Measurements from ENCODE around the gene TIMP2. TPM values are rescaled to one million over a fixed set of nuclear protein-coding genes. Genes with fewer than 3 reads are reported as not detected.

The TIMP2 gene
- total and polyA plus RNA-seq, 2 of the 13 experiments (the other 11 are each of a cell fraction or from before 2014, with no cell fraction given): 3.8 to 8.5 TPM

- TF ChIP-seq ZBTB33 (CRISPR knock-in tag; IDR thresholded peaks at IDR 0.05): no peak
Measured at GRCh38 chr17:78853926-78854394, 71.2 kb downstream of the TIMP2 start (continued).

GRCh38 chr17:78852709-78853121 is 72.5 kb downstream of the TIMP2 start:
- Histone ChIP-seq H3K79me2 (ENCODE audit: insufficient read depth, low read length) (no peaks in the 10 kb centered on the region), H3K4me1 (ENCODE audit: insufficient read depth, low read length) (0 out of 2 replicates have a peak, but pooled peaks cover 6% of the 10 kb centered on the region), H3K9ac (ENCODE audit: insufficient read depth, low read depth, low read length) (no peak overlapping the region), H2AFZ (ENCODE audit: low read length) (no peak overlapping the region), H3K36me3 (replicated peaks in 1 of 2; ENCODE audit: control insufficient read depth in 1 of 2, insufficient read depth in 2 of 2, low read length in 2 of 2) (0 out of 5 replicates have a peak, but pooled peaks cover 0 to 5% of the 10 kb centered on the region in 2 experiments), H4K20me1 (ENCODE audit: insufficient read depth, low read length) (no peaks in the 10 kb centered on the region), H3K4me3 (replicated peaks in 1 of 3; ENCODE audit: insufficient read depth in 1 of 3, low read depth in 2 of 3, low read length in 3 of 3) (no peak overlapping the region; a peak in 1 of 6 replicates), H3K4me2 (ENCODE audit: low read depth, low read length) (peak overlapping the region; percentile 21; the same call in 1 of the 2 replicates), H3K27me3 (ENCODE audit: control insufficient read depth in 1 of 2, insufficient read depth in 2 of 2, low read length in 2 of 2) (no peaks in the 10 kb centered on the region), H3K27ac (ENCODE audit: extremely low read length, insufficient read depth, low read length) (no peak overlapping the region), H3K9me3 (ENCODE audit: low read length) (no peaks in the 10 kb centered on the region)
- CTCF ChIA-PET (ENCODE audit: low intra/inter-chr PET ratio, low total read pairs): interaction anchor here (1.3 kb wide), 1 partner anchor 108 kb away, joined by 3 read pairs; no protein-coding TSS in a partner anchor
- in situ Hi-C loops (cut with HindIII; ENCODE audit: extremely low pct_ligation_motif_present, low pct_unique_long_range_greater_than_20kb): no loop called here
- BruUV-seq (replicated peaks): no TSS peak
- WGBS (ENCODE audit: low lambda C conversion rate): 51% methylated on average over 12 of the region's 16 CpGs
- DNase-seq (ENCODE audit: low spot score): peak; percentile 48
- intact Hi-C loops (cut with micrococcal nuclease; ENCODE audit: unreplicated experiment): no loop called here
- peak; percentile 80 for ATAC-seq
- POLR2A ChIA-PET: interaction anchor here (0.7 to 1.6 kb wide), 6 partner anchors 9 to 356 kb away, joined by 3 to 6 read pairs (median 3); no protein-coding TSS in a partner anchor
- FAIRE-seq: peak; percentile 87
- TF ChIP-seq NFIB (CRISPR knock-in tag; IDR thresholded peaks at IDR 0.05; ENCODE audit: borderline replicate concordance): no peak
- TF ChIP-seq POGZ (CRISPR knock-in tag; IDR thresholded peaks at IDR 0.05): no peak
- TF ChIP-seq CBX5 (CRISPR knock-in tag; IDR thresholded peaks at IDR 0.05; ENCODE audit: borderline replicate concordance): no peak
- no peak for TF ChIP-seq TGIF2 (CRISPR knock-in tag; IDR thresholded peaks at IDR 0.05)
- no peak for TF ChIP-seq EEA1 (CRISPR knock-in tag; IDR thresholded peaks at IDR 0.05; ENCODE audit: borderline replicate concordance)
- TF ChIP-seq TFDP1 (CRISPR knock-in tag; IDR thresholded peaks at IDR 0.05; ENCODE audit: borderline replicate concordance): 0 out of 2 replicates have a peak, but pooled peaks have one; percentile 11
- TF ChIP-seq SALL2 (CRISPR knock-in tag; IDR thresholded peaks at IDR 0.05): no peak
- no peak for TF ChIP-seq ZNF780A (CRISPR knock-in tag; IDR thresholded peaks at IDR 0.05)
- TF ChIP-seq NFIC (IDR thresholded peaks at IDR 0.05; ENCODE audit: low read length): no peak
- TF ChIP-seq ZSCAN29 (CRISPR knock-in tag; conservative IDR thresholded peaks at IDR 0.05): no peak
- no peak for TF ChIP-seq ZNF121 (CRISPR knock-in tag; IDR thresholded peaks at IDR 0.05)
- no peak for TF ChIP-seq EZH2 (conservative IDR thresholded peaks at IDR 0.05; ENCODE audit: low read depth, low read length)
- TF ChIP-seq MAFK (conservative IDR thresholded peaks at IDR 0.05 in 1 of 2, IDR thresholded peaks at IDR 0.05 in 1 of 2; ENCODE audit: low read length in 2 of 2): no peak
- TF ChIP-seq SMC3 (IDR thresholded peaks at IDR 0.05; ENCODE audit: low read length): peak; percentile 38; the same call in 1 of the 2 replicates
- TF ChIP-seq ZNF530 (CRISPR knock-in tag; IDR thresholded peaks at IDR 0.05; ENCODE audit: low read depth): no peak
- no peak for TF ChIP-seq ZNF619 (CRISPR knock-in tag; IDR thresholded peaks at IDR 0.05)
- TF ChIP-seq RBAK (CRISPR knock-in tag; IDR thresholded peaks at IDR 0.05): no peak
- no peak for TF ChIP-seq ARID3A (IDR thresholded peaks at IDR 0.05; ENCODE audit: low read depth, low read length)
- no peak for TF ChIP-seq ZNF792 (CRISPR knock-in tag; IDR thresholded peaks at IDR 0.05)
- TF ChIP-seq PHB2 (IDR thresholded peaks at IDR 0.05; ENCODE audit: partially characterized antibody): no peak
